Chondrocyte (in vitro differentiated cells): ENCODE measurements around the gene SIPA1. TPM values are rescaled to one million over a fixed set of nuclear protein-coding genes. Genes with fewer than 3 reads are reported as not detected.
A peak's percentile ranks its signal among the peaks of the same experiment; 100 is the strongest.

ENCODE experiments used
- DNase-seq: peaks from one replicate; pipeline ENCODE4 v3.0.0; 2021; ENCODE audit warnings: mixed read lengths, low spot score
- H3K27ac Mint-ChIP-seq: one replicate; pipeline ENCODE4 v1.8.0; 2021; ENCODE audit warnings: mild to moderate bottlenecking, moderate library complexity, mixed read lengths; ENCODE audit not compliant: unreplicated experiment
- H3K27me3 Mint-ChIP-seq: 2 replicates; pipeline ENCODE4 v1.8.0; 2021; ENCODE audit warnings: low read depth, mixed read lengths
- H3K36me3 Mint-ChIP-seq: 2 replicates; pipeline ENCODE4 v1.8.0; 2021; ENCODE audit warnings: low read depth, mixed read lengths
- H3K4me1 Mint-ChIP-seq: 2 replicates; pipeline ENCODE4 v1.8.0; 2021; ENCODE audit warnings: low read depth, mild to moderate bottlenecking, mixed read lengths
- H3K4me3 Mint-ChIP-seq: one replicate; pipeline ENCODE4 v1.8.0; 2021; ENCODE audit warnings: mild to moderate bottlenecking, moderate library complexity, mixed read lengths; ENCODE audit not compliant: unreplicated experiment
- H3K9me3 Mint-ChIP-seq: 2 replicates; pipeline ENCODE4 v1.8.0; 2021; ENCODE audit warnings: low read depth, mixed read lengths
- total RNA-seq: library from RNA; stranded (reverse); gene quantifications from 3 replicates; pipeline ENCODE4 v1.2.1, GENCODE V29; 2021
- TF ChIP-seq, protein P1 (sequence below): fragments of 200-600 bp; sonication (generic); IDR thresholded peaks from 2 replicates; pipeline ENCODE4 v1.5.0; 2021; ENCODE audit warnings: antibody characterized with exemption, mild to moderate bottlenecking, moderate library complexity

Gene SIPA1
- total RNA-seq, 1 donor from 2014 or later, result 22.7 TPM

DNA sequence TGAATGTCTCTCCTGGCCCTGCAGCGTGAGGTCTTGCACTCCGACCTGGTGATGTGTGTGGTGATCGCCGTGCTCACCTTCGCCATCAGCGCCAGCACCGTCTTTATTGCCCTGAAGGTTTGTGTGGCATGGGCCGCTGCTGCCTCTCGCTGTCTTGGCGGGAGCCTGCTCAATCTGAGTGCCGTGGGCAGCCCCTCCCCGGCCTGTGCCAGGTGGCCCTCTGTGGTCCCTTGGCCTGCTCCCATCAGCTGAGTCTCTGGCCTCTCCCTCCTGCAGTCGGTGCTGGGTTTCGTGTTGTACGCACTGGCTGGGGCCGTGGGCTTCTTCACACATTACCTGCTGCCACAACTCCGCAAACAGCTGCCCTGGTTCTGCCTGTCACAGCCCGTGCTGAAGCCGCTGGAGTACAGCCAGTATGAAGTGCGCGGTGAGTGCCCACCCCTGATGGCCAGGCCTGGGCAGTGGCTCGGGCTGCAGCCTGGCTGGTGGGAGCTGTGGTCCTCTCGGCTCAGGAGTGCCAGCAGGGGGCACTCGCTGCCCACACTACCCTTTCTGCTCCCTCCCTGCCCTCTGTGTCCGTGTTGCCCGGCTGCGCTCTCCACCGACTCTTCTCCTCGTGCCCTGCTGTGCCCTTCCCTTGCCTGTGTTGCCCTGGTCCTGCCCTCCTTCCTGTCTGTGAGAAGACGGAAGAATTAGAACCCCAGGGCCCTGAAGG, 12.1 kb upstream of the SIPA1 start:
- Mint-ChIP-seq H3K9me3 (no peaks in the 10 kb centered on the region), H3K27ac (peak overlapping the region; percentile 12), H3K36me3 (peaks cover 18% of the 10 kb centered on the region), H3K4me3 (no peak overlapping the region), H3K27me3 (no peaks in the 10 kb centered on the region), H3K4me1 (no peaks in the 10 kb centered on the region)
- TF ChIP-seq, protein P1, sequence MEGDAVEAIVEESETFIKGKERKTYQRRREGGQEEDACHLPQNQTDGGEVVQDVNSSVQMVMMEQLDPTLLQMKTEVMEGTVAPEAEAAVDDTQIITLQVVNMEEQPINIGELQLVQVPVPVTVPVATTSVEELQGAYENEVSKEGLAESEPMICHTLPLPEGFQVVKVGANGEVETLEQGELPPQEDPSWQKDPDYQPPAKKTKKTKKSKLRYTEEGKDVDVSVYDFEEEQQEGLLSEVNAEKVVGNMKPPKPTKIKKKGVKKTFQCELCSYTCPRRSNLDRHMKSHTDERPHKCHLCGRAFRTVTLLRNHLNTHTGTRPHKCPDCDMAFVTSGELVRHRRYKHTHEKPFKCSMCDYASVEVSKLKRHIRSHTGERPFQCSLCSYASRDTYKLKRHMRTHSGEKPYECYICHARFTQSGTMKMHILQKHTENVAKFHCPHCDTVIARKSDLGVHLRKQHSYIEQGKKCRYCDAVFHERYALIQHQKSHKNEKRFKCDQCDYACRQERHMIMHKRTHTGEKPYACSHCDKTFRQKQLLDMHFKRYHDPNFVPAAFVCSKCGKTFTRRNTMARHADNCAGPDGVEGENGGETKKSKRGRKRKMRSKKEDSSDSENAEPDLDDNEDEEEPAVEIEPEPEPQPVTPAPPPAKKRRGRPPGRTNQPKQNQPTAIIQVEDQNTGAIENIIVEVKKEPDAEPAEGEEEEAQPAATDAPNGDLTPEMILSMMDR, result peak; percentile 72
- no peak for DNase-seq

DNA sequence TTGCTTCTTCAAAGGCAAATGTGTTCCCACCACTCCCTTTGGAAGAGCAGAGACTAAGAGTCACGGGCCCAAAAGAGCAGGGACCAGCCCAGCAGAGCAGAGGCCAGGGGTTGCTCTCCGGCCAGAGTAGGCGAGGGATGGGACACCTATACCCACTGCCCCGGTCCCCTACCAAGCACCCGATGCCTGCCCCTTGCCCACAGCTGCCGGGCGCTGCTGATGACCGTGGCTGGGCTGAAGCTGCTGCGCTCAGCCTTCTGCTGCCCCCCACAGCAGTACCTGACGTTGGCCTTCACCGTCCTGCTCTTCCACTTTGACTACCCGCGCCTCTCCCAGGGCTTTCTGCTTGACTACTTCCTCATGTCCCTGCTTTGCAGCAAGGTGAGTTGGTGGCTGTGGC, 10.7 kb upstream of the SIPA1 start:
- TF ChIP-seq, protein P1, result no peak
- no peaks in the 10 kb centered on the region for H3K4me1 Mint-ChIP-seq
- H3K4me3 Mint-ChIP-seq, result no peak overlapping the region
- H3K36me3 Mint-ChIP-seq, result peaks cover 18% of the 10 kb centered on the region
- H3K27ac Mint-ChIP-seq, result no peak overlapping the region
- H3K27me3 Mint-ChIP-seq, result no peaks in the 10 kb centered on the region
- H3K9me3 Mint-ChIP-seq, result no peaks in the 10 kb centered on the region
- DNase-seq, result no peak

DNA sequence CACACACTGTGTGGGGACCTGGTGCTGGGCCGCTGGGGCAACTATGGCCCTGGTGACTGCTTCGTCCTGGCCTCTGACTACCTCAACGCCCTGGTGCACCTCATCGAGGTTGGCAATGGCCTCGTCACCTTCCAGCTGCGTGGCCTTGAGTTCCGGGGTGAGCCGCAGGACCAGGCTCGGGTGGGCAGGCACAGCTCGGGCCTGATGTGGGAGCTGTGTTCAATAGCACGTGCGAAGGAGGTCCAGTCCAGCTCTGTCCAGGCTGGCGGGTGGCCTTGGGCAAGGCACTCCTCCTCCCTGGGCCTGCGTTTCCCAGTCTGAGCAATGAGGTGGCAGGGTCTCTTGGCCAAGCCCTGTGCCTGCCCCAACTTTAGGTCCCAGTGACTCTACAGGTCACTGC, 8.3 kb upstream of the SIPA1 start:
- no peaks in the 10 kb centered on the region for H3K4me1 Mint-ChIP-seq
- TF ChIP-seq, protein P1, result no peak
- no peak overlapping the region for H3K27ac Mint-ChIP-seq
- peaks cover 13% of the 10 kb centered on the region for H3K36me3 Mint-ChIP-seq
- no peak for DNase-seq
- H3K27me3 Mint-ChIP-seq, result no peaks in the 10 kb centered on the region
- H3K9me3 Mint-ChIP-seq, result no peaks in the 10 kb centered on the region
- H3K4me3 Mint-ChIP-seq, result no peak overlapping the region

DNA sequence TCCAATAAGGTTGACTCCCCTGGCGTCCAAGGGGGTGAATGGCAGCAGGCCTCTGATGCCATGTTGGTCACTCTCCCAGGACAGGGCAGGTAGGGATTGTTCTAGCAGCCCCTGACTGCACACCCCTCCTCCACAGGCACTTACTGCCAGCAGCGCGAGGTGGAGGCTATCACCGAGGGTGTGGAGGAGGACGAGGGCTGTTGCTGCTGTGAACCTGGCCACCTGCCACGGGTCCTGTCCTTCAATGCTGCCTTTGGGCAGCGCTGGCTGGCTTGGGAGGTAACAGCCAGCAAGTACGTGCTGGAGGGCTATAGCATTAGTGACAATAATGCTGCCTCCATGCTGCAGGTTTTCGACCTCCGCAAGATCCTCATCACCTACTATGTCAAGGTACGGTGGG, 7.7 kb upstream of the SIPA1 start:
- H3K27me3 Mint-ChIP-seq, result no peaks in the 10 kb centered on the region
- DNase-seq, result no peak
- no peak overlapping the region for H3K4me3 Mint-ChIP-seq
- peaks cover 17% of the 10 kb centered on the region for H3K36me3 Mint-ChIP-seq
- H3K4me1 Mint-ChIP-seq, result no peaks in the 10 kb centered on the region
- H3K27ac Mint-ChIP-seq, result no peak overlapping the region
- H3K9me3 Mint-ChIP-seq, result no peaks in the 10 kb centered on the region
- TF ChIP-seq, protein P1, result no peak

DNA sequence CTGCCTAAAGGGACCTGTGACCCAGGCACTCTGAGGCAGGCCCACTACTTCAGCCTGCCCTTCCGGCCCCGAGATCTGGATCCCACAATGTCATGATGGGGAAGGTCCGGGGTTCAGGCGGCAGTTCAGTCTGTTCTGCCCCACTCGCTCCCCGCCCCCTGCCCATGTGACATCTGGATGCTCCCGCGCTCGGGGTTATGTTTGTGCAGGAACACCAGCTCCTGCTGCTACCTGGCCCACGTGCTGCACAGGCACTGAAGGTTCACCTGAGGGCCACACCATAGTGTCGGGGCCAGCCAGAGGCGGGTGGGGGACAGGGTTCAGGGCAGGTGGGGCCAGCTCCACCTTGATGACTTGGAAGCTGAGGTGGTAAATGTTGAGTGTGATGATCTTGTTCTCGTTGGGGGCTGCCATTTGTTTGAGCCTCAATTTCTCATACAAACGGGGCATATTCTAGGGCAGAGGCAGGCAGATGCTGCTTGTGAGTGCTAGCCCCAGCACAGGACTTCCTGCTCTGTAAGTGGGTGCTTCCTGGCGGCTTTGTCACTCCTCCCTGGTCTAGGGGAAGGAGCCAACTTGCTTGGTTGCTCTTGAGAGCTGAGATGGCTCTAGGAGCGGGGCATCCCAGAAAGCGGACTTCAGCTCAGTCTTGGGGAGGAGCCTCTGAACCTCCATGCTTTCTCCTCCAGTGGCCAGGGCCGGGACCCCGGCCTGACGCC, 4.4 kb upstream of the SIPA1 start:
- no peak for DNase-seq
- no peak overlapping the region for H3K27ac Mint-ChIP-seq
- no peaks in the 10 kb centered on the region for H3K9me3 Mint-ChIP-seq
- H3K4me3 Mint-ChIP-seq, result no peak overlapping the region
- H3K36me3 Mint-ChIP-seq, result peaks cover 18% of the 10 kb centered on the region
- TF ChIP-seq, protein P1, result no peak
- peaks cover 15% of the 10 kb centered on the region for H3K4me1 Mint-ChIP-seq
- no peaks in the 10 kb centered on the region for H3K27me3 Mint-ChIP-seq
